NCI-H524 (cell line): ENCODE data around the gene DDX49.
A peak's percentile ranks its signal among the peaks of the same experiment; 100 is the strongest.

Source experiments
- DNase-seq, 2 experiments: peaks; one replicate each; lab custom pipeline; 2025; lab: John Stamatoyannopoulos, UW

The DDX49 gene, protein sequence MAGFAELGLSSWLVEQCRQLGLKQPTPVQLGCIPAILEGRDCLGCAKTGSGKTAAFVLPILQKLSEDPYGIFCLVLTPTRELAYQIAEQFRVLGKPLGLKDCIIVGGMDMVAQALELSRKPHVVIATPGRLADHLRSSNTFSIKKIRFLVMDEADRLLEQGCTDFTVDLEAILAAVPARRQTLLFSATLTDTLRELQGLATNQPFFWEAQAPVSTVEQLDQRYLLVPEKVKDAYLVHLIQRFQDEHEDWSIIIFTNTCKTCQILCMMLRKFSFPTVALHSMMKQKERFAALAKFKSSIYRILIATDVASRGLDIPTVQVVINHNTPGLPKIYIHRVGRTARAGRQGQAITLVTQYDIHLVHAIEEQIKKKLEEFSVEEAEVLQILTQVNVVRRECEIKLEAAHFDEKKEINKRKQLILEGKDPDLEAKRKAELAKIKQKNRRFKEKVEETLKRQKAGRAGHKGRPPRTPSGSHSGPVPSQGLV

DNA sequence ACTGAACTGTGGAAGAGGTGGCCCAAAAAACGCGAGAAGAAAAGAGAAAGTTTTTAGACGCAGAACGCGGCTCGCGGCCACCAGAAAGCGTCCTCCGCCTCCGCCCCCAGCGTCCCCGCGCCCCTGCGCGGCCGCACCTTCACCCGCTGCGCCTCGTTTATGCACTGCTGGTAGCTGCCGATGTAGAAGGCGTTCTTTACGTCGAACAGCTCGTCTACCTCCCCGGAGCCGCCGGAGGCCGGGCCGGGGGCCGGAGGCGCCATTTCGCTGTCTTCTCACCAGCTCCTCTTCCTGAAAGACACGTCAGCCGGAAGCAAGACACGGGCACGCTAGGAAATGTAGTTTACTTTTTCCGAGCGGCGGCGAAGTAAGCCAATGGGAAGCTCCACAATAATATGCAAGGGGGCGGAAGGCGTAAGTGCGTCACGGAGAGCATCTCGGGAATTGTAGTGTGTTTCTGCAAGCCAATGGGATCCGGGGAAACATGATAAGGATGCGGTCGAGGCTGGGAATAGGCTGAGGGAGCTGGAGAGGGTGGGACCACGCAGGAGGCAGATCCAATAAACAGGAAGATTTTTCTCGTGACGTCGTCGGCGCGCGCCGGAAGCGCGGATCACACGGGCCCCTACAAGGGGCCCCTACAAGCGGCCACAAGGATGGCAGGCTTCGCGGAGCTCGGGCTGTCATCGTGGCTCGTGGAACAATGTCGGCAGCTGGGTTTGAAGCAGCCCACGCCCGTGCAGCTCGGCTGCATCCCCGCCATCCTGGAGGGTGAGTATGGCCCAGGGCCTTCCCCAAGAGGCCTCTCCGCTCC lies at the start of gene DDX49, which contains the start of gene COPE:
Gene DDX49 (plus strand): TSS at position 630 of the 814 bp plus-strand sequence. CDS start 27 bp downstream, at position 657.
Gene COPE (minus strand): TSS at position 302 of the 814 bp plus-strand sequence. CDS start 39 bp downstream, at position 263.
- DNase-seq, result peak; percentile 100

DNA sequence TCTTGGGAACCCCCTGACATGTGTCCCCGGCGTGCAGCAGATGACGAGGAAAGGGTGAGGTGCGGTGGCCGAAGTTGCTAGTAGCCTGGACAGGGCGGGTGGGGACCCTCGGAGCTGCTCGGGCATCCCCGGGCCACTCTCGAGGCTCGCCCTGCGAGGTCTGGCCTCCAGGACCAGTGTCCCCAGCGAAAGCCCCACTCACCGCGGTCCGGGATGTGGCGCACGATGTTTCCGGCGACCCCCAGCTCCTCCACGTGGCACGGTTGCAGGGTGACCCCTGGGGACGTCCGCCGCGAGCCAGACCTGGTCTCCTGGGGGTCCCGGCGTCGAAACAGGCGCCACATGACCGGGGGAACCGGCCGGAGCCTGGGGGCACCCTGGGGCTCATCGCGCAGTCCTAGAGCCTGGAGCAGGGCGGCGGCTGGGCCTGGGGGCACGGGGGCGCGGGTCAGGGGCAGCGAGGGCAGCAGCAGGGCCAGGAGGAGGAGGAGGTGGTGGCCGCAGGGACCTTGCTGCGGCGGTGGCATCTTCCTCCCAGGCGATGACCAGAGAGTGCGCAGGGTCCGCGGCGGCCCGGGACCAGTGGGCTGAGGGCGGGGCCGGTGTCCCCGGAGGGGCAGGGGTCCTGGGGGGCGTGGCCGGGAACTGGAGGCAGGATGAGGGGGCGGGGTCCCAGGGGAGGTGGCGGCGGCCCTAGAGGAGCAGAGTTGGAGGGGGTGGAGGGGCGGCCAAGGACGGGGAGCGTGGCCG lies 49.6 kb upstream of the DDX49 start:
- DNase-seq, result no peak

DNA sequence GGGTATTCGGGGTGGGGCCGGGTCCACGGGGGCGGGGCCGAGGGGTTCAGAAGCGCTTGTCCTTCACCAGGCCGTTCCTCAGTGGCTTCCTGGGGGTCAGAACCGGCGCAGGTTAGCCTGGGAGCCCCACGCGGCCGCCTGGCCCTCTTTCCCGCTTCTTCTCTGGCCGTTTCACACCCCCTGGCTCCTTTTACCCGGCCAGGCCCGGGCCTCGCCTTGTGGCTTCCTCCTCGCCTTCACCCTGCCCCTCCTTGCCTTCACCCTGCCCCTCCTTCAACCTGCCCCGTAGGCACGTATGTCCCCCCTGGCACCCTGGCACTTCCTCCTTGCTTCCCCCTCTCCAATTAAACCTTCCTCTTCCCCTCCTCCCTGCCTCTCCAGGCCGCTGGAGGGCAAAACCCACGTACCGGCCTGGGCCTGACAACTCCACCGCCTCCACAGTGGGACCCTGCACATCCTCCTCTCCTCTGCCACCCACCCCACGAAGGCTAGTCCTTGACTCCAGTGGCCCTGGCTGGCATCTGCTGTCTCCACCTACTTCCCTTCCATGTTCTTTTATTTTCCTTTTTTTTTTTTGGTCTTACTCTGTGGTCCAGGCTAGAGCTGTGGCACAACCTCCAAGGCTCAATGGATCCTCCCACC lies 48.9 kb upstream of the DDX49 start:
- no peak for DNase-seq

DNA sequence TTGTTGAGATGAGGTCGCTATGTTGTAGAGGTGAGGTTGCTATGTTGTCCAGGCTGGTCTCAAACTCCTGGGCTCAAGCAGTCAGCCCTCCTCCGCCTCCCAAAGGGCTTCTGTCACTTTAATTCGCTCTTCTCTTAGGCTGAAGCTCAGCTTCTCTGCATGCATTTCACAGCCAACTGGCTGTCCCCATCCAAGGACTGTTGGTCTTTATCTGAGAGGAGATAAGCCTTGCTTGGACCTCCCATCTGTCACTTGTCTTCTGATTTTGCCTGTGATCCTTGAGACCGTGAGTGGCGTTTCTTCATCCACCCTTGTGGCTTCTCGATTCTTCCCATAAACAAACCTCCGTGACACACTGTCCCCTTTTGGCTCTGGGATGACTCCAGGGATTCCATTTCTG lies 48.0 kb upstream of the DDX49 start:
- DNase-seq, result peak in 1 of 2 experiments; percentile 73

DNA sequence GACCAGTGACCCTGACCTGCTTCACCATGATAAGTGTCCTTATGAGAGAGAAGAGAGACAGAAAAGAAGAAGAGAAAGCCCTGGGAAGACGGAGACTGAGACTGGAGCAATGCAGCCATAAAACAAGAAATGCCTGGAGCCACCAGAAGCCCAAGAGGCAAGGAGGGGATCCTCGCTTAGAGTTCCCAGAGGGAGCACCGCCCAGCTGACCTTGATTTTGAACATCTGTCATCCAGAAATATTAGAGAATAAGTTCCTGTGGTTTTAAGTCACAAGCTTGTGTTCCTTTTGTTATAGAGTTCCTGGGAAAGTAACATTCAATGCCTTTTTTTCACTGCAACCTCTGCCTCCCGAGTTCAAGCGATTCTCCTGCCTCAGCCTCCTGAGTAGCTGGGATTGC lies 43.8 kb upstream of the DDX49 start:
- no peak for DNase-seq

DNA sequence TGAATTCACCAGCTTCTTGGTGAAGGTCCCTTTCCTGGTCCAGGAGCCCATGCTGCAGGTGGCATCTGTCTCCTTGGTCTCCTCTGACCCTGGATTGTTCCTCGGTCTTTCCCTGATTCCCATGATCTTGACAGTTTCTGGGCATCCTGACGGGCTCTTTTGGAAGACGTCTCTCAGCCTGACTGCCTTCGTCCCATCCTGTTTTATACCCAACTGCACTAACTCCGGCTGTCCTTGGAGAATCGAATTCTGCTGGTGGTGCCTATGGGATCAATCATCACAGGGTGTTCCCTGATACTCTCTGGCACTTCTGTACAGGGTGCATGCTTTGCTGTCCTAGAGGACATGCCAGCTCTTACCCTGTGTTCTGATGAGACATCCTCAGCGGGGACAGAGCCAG lies 42.6 kb upstream of the DDX49 start:
- DNase-seq, result no peak

DNA sequence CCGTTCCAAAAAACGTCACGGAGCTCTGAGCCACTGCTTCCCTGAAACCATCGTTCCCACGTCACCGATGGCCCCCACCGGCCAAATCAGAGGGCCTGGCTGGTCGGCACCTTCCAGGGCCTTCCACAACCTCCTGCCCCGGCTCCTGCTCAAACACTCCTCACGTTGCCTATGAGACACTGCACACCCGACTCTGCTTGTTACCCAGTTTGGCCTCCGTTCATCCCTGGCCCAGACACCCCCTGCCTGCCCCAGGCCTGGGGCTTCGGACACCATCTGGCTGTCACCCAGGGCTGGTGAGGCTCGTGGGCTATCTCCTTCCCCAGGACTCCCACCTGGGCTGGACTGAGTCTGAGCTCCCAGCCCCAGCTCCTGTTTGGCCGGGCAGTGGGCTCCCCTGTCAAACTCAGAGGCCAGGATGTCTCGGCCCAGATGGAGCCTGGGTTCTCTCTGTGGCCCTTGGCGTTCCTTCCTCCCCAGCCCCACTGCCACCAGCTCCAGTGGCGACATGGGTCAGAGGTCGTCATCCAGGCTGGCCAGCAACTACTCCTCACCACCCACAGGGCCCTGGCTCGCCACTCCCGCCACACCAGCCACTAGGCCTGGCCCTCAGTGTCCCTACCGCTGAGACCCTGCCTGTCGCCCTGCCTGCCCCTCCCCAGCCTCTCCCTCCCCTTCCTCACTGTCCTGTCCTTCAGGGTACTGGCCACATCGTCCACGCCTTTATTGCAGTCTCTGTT lies 41.3 kb upstream of the DDX49 start:
- no peak for DNase-seq

DNA sequence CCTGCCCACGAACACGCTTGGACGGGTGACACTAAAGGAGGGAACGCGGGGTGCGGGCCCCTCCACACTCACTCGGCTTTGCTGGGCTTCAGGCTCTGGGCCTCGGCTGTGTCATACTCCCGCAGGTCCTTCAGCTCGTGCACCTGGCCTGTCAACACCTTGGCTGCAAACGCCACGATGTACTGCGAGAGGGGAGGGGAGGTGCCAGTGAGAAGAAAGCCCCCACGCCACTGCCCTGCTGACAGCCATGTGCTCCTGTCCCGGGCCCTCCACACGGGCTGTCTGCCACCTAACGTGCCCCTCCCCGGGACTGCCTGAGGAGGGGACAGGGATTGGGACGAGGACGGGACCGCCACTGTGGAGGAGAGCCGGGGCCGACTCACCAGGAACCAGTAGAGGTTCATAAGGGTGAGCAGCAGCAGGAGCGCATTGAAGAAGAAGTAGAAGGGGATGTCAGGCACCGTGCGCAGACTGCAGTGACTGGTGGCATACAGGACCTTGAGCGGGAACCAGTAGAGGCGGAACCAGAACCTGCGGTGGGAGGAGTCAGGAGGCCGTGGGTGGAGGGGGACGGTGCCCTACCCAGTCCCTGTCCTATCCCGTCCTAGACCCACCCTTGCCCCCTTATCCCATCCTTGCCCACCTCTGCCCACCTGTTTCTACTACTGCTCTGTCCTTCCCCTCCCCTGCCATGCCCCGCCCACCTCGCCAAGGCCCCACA lies 40.5 kb upstream of the DDX49 start:
- DNase-seq, result no peak

DNA sequence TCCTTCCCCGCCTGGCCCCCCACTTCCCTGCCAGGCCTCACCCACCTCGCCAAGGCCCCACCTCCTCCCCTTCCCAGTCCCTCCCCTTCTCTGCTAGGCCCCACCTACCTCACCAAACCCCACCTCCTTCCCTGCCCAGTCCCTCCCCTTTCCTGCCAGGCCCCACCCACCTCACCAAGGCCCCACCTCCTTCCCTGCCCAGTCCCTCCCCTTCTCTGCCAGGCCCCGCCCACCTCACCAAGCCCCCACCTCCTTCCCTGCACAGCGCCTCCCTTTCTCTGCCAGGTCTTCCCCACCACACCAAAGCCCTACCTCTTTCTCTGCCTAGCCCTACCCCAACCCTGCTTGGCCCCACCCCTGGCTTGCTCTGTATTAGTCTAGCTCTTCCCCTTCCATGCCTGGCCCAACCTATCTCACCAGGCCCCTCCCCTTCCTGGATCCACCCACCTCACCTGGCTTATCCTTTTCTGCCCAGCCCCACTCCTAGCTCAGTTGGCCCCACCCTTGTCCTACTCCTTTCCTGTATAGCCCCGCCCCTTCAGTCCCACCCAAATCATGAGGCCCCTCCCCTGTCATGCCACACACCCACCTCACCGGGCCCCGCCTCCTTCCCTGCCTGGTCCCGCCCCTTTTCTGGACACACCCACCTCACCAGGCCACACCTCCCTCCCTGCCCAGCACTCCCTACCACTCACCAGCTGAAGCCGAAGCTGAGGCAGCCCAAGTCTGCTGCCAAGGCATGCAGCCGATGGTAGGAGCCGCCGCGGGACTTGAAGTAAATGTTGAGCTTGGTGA lies 39.7 kb upstream of the DDX49 start:
- no peak for DNase-seq

DNA sequence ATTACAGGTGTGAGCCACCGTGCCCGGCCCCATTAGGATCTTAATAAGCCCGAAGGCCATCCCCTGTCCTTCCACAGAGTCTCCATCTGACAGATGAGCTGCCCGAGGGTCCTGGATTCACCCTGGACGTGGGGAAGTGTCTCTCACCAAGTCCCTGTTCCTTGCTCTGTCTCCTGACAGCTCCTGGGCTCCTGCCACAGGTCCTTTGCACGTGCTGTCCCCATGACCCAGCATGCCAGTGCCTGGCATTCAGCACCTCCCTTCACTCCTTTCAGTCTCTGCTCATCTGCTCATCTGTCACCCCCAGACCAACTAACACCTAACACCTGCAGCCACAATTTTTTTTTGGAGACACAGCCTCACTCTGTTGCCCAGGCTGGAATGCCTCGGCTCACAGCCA lies 38.0 kb upstream of the DDX49 start:
- no peak for DNase-seq

DNA sequence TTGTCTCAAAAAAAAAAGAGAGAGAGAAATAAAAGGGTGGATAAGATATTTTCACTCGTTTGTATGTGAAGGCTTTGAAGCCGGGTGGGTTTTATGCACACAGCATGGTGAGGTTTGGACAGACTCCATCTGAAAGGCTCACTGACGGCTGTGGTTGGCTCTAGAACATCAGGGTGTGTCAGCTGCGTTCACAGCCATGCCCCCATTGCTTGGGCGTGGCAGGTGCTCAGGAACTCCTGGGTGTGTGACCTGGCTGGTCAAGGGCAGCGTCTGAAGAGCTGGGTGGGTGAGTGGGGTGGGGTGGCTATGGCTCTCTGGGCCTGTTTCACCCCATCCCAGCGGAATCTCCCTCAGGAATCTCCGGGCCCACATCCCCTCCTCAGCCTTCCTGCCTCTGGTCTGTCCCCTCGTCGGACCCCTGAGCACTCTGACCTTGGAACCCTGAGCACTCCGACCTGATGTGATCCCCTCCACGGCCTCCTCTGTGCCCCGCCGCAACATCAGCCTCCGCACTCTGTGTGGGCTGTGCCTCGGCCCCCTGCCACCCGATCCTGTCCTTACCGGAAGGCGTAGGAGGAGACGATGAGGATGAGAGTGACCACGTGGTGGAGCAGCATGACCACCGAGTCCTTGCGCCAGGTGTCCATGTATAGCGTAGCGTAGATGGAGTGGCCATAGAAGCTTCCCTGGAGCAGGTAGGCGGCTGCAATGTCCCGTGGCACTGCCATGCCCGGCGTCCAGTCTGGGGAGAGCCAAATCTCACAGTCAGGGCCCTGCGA lies 35.8 kb upstream of the DDX49 start:
- DNase-seq, result no peak

DNA sequence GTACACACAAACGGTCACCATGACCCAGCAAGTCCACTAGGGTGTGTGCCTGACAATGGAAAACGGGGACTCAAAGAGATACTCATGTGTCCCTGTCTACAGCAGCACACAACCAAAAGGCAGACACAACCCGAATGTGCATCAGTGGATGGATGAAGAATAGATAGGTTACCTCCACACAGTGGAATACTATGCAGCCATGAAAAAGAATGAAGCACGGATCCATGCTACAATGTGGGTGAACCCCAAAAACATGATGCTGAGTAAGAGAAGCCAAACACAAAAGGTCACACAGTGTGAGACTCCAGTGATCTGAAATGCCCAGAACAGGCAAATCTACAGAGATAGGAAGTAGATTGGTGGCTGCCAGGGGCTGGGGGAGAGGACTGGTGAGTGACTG lies 32.5 kb upstream of the DDX49 start:
- no peak for DNase-seq

DNA sequence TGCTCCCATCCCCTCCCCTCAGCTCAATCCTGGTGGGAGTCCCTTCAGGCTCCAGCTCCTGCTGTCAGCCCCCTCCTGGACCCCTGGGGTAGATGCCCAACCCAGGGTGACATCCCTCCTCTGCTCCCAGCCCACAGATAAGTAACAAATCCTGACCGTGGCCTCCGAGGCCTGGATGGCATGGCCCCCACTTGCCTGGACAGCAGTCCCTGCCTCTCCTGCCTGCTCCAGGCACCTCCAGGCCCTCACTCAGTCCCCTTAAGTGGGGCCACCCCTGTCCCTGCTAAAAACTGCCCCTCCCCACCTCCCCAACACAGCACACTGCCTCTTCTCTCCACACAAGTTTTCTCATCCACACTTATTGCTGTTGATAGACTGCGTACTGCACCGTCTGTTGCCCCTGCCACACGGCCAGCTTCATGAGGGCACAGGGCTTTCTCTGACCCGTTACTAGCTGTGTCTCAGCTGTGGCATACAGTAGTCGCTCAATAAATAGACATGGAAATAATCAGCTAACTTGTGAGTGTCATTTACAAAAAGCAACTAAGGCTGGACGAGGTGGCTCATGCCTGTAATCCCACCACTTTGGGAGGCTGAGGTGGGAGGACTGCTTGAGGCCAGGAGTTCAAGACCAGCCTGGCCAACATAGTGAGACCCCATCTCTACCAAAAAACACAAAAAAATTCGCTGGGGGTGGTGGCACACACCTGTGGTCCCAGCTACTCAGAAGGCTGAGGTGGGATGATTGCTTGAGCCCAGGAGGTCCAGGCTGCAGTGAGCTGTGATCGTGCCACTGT lies 29.4 kb upstream of the DDX49 start:
- no peak for DNase-seq

DNA sequence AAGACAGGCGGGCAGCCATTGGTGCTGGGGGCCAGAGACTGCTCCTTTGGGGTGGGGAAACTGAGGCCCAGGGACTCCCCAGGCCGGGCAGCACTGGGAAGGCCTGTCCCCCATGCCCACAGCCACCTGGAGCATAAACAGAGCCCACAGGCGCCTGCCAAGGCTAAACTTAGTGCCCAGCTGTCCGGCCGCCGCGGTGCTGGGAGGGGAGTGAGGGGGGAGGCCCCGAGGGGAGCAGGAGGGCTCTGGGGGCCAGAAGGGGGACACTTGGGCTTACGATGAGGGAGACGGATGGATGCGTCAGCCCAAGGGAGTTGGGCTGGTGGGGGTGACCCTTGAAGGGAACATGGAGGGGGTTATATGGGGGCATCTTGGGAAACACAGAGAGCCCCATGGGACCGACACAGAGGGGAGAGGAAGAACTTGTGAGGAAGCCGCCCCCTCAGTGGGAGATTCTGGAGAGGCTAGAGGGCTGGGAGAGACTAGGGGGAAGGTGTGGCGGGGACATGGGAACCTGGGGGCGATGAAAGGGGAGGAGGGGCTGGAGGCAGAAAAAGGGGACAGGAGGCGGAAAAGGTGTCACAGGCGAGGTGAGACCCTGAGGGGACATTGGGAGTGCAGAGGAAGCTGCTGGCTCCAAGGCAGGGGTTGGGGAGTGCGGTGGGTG lies 25.8 kb upstream of the DDX49 start:
- DNase-seq, result no peak

DNA sequence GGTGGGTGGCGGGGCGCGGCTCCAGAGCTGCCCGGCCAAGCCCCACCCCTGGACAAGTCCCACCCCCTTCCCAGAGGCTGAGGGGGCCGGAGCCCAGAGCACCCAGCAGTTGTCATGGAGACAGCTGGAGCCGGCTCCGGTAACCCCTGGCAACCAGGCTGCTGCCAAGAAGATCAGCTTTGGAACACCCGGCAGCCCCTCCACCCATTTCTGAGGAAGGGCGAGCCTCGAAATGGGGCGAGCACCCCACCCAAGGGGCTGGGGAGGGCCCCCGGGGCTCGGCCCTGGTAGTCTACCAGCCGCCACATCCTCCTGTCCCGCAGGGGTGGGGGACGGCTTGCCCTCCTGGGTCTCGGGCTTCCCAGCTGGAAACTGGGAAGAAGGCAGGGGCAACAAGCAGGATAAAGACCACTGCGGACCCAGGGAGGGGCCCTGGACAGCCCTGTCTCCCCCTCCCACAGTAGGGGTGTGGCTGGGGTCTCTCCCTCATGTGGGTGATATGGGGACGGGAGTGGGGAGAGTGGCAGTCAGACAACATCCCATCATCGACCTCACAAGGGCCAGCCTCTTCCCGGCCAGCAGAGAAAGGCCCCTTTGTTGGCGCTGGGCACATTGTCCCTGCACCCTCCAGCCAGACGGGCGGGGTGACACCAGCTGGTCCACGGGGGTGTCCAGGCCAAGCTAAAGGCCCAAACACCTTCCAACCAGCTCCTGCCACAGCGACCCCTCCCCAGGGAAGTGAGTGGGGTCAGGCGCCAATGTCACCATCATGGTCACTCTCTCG lies 25.1 kb upstream of the DDX49 start:
- DNase-seq, result peak; percentile 88 to 94

DNA sequence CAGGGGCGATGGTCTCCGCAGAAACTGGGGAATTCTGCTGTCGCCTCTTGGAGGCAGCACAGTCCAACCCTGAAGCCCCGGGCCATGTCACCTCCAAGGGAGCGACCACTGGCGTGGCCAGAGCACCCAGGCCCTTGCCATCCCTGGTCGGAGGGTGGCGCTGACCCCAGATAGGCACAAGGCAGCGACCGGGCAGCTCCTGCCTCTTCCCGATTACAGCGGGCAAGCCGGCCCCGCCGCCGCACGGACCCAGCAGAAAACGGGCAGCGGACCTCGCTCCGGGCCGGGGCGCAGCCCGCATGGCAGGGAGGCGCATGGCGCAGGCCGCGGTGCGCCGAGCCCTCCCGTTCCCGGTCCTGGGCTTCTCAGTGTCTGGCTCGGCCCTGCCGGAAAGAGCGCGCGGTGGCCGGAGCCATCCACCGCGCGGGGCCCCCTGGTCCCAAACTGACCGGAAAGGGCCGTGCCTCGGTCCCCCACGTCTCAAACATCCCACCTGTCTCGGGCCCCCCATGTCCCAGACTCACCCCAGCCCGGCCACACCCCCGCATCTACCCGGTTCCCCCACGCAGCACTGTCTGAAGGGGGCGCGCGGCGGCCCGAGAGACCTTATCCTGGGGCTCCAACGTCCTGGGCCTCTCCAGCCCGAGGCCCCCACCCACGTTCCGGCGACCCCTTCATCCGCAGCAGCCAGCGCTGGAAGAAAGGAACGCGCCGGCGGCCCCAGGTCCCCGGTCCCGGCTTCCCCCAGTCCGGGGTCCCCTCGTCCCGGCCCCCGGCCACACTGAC lies 24.3 kb upstream of the DDX49 start:
- peak; percentile 8 to 74 for DNase-seq
